HFFc6 (cell line): ENCODE results near the gene MUC5B. TPM values are rescaled to one million over a fixed set of nuclear protein-coding genes. Genes with fewer than 3 reads are reported as not detected.

Experiments
- DNase-seq: peaks from one replicate; pipeline ENCODE4 v3.0.0-alpha.2; 2018
- H3K27ac Mint-ChIP-seq: 2 replicates; pipeline ENCODE4 v1.8.0; 2020; ENCODE audit warnings: mild to moderate bottlenecking, mixed read lengths
- H3K27me3 Mint-ChIP-seq: 2 replicates; pipeline ENCODE4 v1.8.0; 2021; ENCODE audit warnings: mild to moderate bottlenecking, moderate library complexity, mixed read lengths; ENCODE audit not compliant: insufficient read depth
- H3K36me3 Mint-ChIP-seq: 2 replicates; pipeline ENCODE4 v1.8.0; 2021; ENCODE audit warnings: low read depth, mixed read lengths
- H3K4me1 Mint-ChIP-seq: 2 replicates; pipeline ENCODE4 v1.8.0; 2020; ENCODE audit warnings: low read depth, mixed read lengths
- H3K4me3 Mint-ChIP-seq: 2 replicates; pipeline ENCODE4 v1.8.0; 2020; ENCODE audit warnings: mild to moderate bottlenecking, moderate library complexity, mixed read lengths
- H3K9me3 Mint-ChIP-seq: 2 replicates; pipeline ENCODE4 v1.8.0; 2020; ENCODE audit warnings: mild to moderate bottlenecking, mixed read lengths
- microRNA-seq: library from miRNA; unstranded; fragments of <30 nt; microRNA quantifications from one replicate; pipeline ENCODE4, GENCODE V29; 2019
- total RNA-seq, 6 experiments: library from RNA; stranded (reverse); fragmentation: NEBNext Ultra II Directional; extraction: Animal tissue kit (Norgen Biotek cat#: 25700); gene quantifications; 2 replicates in 1 of 6; 3 replicates in 5 of 6; pipeline ENCODE4 v1.2.3, GENCODE V29; 2021
- TF ChIP-seq, protein P1 (sequence below): fragments of 200-600 bp; sonication (generic); IDR thresholded peaks from 2 replicates; pipeline ENCODE4 v1.5.0; 2021; ENCODE audit warnings: antibody characterized with exemption, mild to moderate bottlenecking

MUC5B gene
- total RNA-seq, 6 experiments from 2014 or later, result not detected

DNA sequence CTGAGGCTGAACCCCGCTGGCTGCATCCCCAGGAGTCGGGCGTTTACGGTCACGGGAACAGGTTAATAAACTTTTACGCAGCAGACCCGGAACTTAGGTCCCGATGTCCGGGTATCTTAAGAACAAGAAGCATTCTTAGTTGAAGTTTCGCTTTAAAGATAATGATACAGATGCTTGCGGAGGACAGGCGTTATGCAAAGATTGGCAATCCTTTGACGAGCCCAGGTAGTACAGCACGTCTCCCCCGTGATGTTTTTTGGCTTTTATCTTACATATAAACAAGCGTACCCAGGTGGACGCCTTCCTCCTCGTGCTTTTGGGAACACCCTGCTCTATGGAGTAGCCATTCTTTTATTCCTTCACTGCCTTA, 87.4 kb downstream of the MUC5B start:
- H3K4me1 Mint-ChIP-seq, result peaks cover 15% of the 10 kb centered on the region
- peaks cover 10% of the 10 kb centered on the region for H3K27me3 Mint-ChIP-seq
- H3K4me3 Mint-ChIP-seq, result peak overlapping the region; percentile 82
- peaks cover 15% of the 10 kb centered on the region for H3K9me3 Mint-ChIP-seq
- no peak for DNase-seq
- peaks cover 20% of the 10 kb centered on the region for H3K36me3 Mint-ChIP-seq
- peak overlapping the region; percentile 78 for H3K27ac Mint-ChIP-seq
- TF ChIP-seq, protein P1, sequence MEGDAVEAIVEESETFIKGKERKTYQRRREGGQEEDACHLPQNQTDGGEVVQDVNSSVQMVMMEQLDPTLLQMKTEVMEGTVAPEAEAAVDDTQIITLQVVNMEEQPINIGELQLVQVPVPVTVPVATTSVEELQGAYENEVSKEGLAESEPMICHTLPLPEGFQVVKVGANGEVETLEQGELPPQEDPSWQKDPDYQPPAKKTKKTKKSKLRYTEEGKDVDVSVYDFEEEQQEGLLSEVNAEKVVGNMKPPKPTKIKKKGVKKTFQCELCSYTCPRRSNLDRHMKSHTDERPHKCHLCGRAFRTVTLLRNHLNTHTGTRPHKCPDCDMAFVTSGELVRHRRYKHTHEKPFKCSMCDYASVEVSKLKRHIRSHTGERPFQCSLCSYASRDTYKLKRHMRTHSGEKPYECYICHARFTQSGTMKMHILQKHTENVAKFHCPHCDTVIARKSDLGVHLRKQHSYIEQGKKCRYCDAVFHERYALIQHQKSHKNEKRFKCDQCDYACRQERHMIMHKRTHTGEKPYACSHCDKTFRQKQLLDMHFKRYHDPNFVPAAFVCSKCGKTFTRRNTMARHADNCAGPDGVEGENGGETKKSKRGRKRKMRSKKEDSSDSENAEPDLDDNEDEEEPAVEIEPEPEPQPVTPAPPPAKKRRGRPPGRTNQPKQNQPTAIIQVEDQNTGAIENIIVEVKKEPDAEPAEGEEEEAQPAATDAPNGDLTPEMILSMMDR, result no peak

DNA sequence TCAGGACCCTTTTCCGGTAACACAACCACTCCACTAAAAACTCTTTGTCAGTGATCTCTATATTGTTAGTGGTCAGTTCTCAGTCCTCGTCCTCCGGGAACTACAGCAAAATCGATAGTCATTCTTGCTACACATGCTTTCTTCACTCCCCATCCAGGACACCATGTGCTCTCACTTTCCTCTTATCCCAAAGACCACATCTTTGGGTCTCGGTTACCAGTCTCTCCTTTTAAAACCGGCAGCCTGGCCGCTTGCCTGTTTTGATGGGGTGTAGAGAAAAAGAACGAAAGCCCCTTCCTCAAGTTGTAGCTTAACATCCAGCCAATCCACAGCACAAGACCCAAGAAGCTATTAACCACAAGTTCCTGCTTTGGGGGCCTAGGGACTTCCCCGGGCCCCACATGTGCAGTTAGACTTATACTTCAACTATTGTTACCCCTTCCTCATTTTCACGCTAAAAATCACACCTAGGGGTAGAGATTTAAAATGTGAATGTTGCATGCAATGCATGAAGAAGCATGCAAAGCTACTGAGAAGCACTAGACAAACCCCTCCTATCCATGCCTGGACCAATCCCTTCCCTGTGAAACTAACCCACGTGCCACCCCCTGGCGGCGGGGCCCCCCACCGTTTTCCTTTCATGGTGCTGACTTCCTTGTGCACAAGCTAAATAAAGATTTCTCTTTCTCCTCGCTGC, 88.1 kb downstream of the MUC5B start:
- Mint-ChIP-seq H3K9me3 (peaks cover 15% of the 10 kb centered on the region), H3K4me1 (peaks cover 15% of the 10 kb centered on the region), H3K27me3 (peaks cover 13% of the 10 kb centered on the region), H3K36me3 (peaks cover 20% of the 10 kb centered on the region), H3K27ac (peak overlapping the region; percentile 78), H3K4me3 (peak overlapping the region; percentile 82)
- DNase-seq, result no peak
- TF ChIP-seq, protein P1, result no peak

Small RNAs within 50 kb of the gene (microRNA-seq; reads per million reads assigned to microRNA genes)
- gene MIR6744, result not detected

Other genes with a start within 250 kb of the MUC5B start
- not detected for gene MUC6, start 186.3 kb upstream of the MUC5B start, total RNA-seq
- gene MUC2, start 148.2 kb upstream of the MUC5B start, total RNA-seq, result under 1 TPM in 1 of 6 experiments, not detected in 5; 0.24 TPM
- gene MUC5AC, start 65.1 kb upstream of the MUC5B start, total RNA-seq, result not detected
- gene TOLLIP, start 86.6 kb downstream of the MUC5B start, total RNA-seq, result 10 to 100 TPM; 41.4 to 53.6 (median 49.0) TPM
- under 1 TPM in 5 of 6 experiments, not detected in 1; 0.14 to 0.99 (median 0.47) TPM for gene BRSK2, start 166.9 kb downstream of the MUC5B start, total RNA-seq